OCI-LY7 (cell line): Measurements from ENCODE around the gene PEX11B. TPM values are rescaled to one million over a fixed set of nuclear protein-coding genes. Genes with fewer than 3 reads are reported as not detected.

Experiments used
- BruUV-seq: library from RNA; stranded (reverse); fragments of 400-500 nt; replicated peaks from 2 replicates; lab custom pipeline; 2021; lab: Mats Ljungman, UMichigan
- CTCF ChIA-PET: fragments of 300-600 bp; sonication (Branson Sonifier 250); formaldehyde crosslinking; loops from one replicate; lab custom pipeline; 2022; ENCODE audit warnings: antibody characterized with exemption; ENCODE audit not compliant: unreplicated experiment; lab: Charles Lee
- POLR2A ChIA-PET: fragments of 300-600 bp; sonication (Branson Sonifier 250); formaldehyde crosslinking; loops from one replicate; lab custom pipeline; 2022; ENCODE audit warnings: antibody characterized with exemption; lab: Charles Lee
- DNase-seq: peaks from one replicate; pipeline ENCODE4 v3.0.0-alpha.2; 2015; ENCODE audit warnings: low spot score
- H2AFZ ChIP-seq: fragments of 200-600 bp; sonication (generic), shearing (Covaris generic); 2 replicates; pipeline ENCODE4 v1.6.1; 2014; ENCODE audit warnings: mild to moderate bottlenecking, antibody characterized with exemption, low read length, moderate library complexity
- H3K27ac ChIP-seq: fragments of 200-600 bp; sonication (generic); 2 replicates; pipeline ENCODE4 v1.5.1; 2014; ENCODE audit warnings: mixed run types, low read depth, mild to moderate bottlenecking, moderate library complexity, low read length, inconsistent platforms; ENCODE audit not compliant: poor library complexity, severe bottlenecking
- H3K36me3 ChIP-seq: fragments of 200-600 bp; sonication (generic); 2 replicates; pipeline ENCODE4 v1.6.1; 2014; ENCODE audit warnings: mild to moderate bottlenecking, antibody characterized with exemption, low read length, moderate library complexity, mixed read lengths; ENCODE audit not compliant: insufficient read depth
- H3K4me1 ChIP-seq: fragments of 200-600 bp; sonication (generic); 2 replicates; pipeline ENCODE4 v1.5.1; 2014; ENCODE audit warnings: mild to moderate bottlenecking, low read length; ENCODE audit not compliant: insufficient read depth, poor library complexity, severe bottlenecking
- H3K4me2 ChIP-seq: fragments of 200-600 bp; sonication (generic); 2 replicates; pipeline ENCODE4 v1.6.1; 2014; ENCODE audit warnings: mild to moderate bottlenecking, low read length
- H3K4me3 ChIP-seq: fragments of 200-600 bp; sonication (generic); 2 replicates; pipeline ENCODE4 v1.5.1; 2014; ENCODE audit warnings: mild to moderate bottlenecking, low read depth, low read length; ENCODE audit not compliant: poor library complexity, severe bottlenecking
- H3K79me2 ChIP-seq: fragments of 200-600 bp; sonication (generic); 2 replicates; pipeline ENCODE4 v1.6.1; 2016; ENCODE audit warnings: low read depth, mild to moderate bottlenecking, low read length, moderate library complexity, mixed read lengths; ENCODE audit not compliant: insufficient read depth
- H3K9me2 ChIP-seq: fragments of 200-600 bp; sonication (generic); 2 replicates; pipeline ENCODE4 v1.6.1; 2016; ENCODE audit warnings: mild to moderate bottlenecking, low read length, mixed read lengths; ENCODE audit not compliant: insufficient read depth
- H3K9me3 ChIP-seq: fragments of 200-600 bp; sonication (generic); 2 replicates; pipeline ENCODE4 v1.6.1; 2014; ENCODE audit warnings: mild to moderate bottlenecking, mixed run types, low read length, mixed read lengths
- H4K20me1 ChIP-seq: fragments of 200-600 bp; sonication (generic); 2 replicates; pipeline ENCODE4 v1.6.1; 2014; ENCODE audit warnings: mild to moderate bottlenecking, antibody characterized with exemption, low read length, moderate library complexity, mixed read lengths; ENCODE audit not compliant: insufficient read depth
- EZH2phosphoT487 ChIP-seq: fragments of 200-600 bp; sonication (generic); IDR thresholded peaks from 2 replicates; pipeline ENCODE4 v1.6.1; 2018; ENCODE audit warnings: low read depth, borderline replicate concordance, mild to moderate bottlenecking, mixed run types, antibody characterized with exemption, low read length, moderate library complexity, mixed read lengths
- intact Hi-C: fragments of 100-400 bp; cut with micrococcal nuclease; formaldehyde crosslinking; loops from one replicate; pipeline ENCODE4 v1.10.0; 2022; ENCODE audit not compliant: unreplicated experiment
- total RNA-seq, 2 experiments: library from RNA; depleted of rRNA in 1 of 2; stranded (reverse); fragments of >200 nt in 1 of 2; shearing (Covaris generic) in 1 of 2; gene quantifications; 2 replicates each; pipeline ENCODE4 v1.2.3, GENCODE V29; 2014 to 2022
- TF ChIP-seq, protein P1 (sequence below): fragments of 200-600 bp; sonication (generic); conservative IDR thresholded peaks from 2 replicates; pipeline ENCODE4 v1.5.1; 2014; ENCODE audit warnings: mild to moderate bottlenecking, antibody characterized with exemption, low read length, moderate library complexity, mixed read lengths

Gene PEX11B
- total RNA-seq, 2 experiments from 2014 or later: 18.2 to 32.9 TPM

DNA sequence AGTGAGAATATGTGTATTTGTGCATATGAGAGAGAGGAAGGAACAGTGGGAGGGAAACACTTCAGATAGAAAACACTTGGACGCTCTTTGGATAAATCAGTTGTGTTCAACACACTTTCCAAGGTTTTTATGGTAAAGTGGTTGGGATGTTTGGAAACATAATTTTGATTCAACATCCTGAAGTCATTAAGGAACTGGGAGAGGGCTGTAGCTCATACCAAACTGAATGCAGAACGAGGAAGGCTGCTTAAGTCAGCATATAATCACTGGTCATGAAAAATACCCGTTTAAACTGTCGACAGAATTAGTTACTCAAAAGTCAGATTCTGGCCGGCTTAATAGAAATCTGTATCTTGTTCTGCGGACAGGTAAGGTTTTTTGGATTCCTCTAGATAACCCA, 24.4 kb upstream of the PEX11B start:
- no peaks in the 10 kb centered on the region for H4K20me1 ChIP-seq
- POLR2A ChIA-PET: interaction anchor here (0.6 to 4.0 kb wide), 7 partner anchors 9 to 55 kb away, joined by 3 to 16 read pairs (median 5); partner anchors contain the start of genes ANKRD34A, LIX1L, POLR3GL and RBM8A
- no peaks in the 10 kb centered on the region for H3K9me2 ChIP-seq
- H3K79me2 ChIP-seq: no peaks in the 10 kb centered on the region
- peaks cover 6% of the 10 kb centered on the region for H3K4me1 ChIP-seq
- DNase-seq: no peak
- H3K9me3 ChIP-seq: no peaks in the 10 kb centered on the region
- no peak overlapping the region for H3K27ac ChIP-seq
- no peak overlapping the region for H3K4me3 ChIP-seq
- BruUV-seq: no TSS peak
- intact Hi-C loops: no loop called here
- H3K4me2 ChIP-seq: no peak overlapping the region
- peaks cover 34% of the 10 kb centered on the region for H3K36me3 ChIP-seq
- H2AFZ ChIP-seq: no peak overlapping the region
- TF ChIP-seq EZH2phosphoT487: no peak
- TF ChIP-seq, protein P1, sequence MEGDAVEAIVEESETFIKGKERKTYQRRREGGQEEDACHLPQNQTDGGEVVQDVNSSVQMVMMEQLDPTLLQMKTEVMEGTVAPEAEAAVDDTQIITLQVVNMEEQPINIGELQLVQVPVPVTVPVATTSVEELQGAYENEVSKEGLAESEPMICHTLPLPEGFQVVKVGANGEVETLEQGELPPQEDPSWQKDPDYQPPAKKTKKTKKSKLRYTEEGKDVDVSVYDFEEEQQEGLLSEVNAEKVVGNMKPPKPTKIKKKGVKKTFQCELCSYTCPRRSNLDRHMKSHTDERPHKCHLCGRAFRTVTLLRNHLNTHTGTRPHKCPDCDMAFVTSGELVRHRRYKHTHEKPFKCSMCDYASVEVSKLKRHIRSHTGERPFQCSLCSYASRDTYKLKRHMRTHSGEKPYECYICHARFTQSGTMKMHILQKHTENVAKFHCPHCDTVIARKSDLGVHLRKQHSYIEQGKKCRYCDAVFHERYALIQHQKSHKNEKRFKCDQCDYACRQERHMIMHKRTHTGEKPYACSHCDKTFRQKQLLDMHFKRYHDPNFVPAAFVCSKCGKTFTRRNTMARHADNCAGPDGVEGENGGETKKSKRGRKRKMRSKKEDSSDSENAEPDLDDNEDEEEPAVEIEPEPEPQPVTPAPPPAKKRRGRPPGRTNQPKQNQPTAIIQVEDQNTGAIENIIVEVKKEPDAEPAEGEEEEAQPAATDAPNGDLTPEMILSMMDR: no peak
- CTCF ChIA-PET: no interaction called here

- no peaks in the 10 kb centered on the region for H3K9me3 ChIP-seq
- intact Hi-C loops: no loop called here
- ChIA-PET POLR2A (interaction anchor here (0.7 to 4.0 kb wide), 6 partner anchors 10 to 56 kb away, joined by 3 to 16 read pairs (median 6); partner anchors contain the start of genes ANKRD34A, LIX1L, POLR3GL and RBM8A), CTCF (no interaction called here)
- no peaks in the 10 kb centered on the region for H3K9me2 ChIP-seq
- BruUV-seq: no TSS peak
- H3K36me3 ChIP-seq: peaks cover 36% of the 10 kb centered on the region
- no peak overlapping the region for H3K4me2 ChIP-seq
- no peak overlapping the region for H2AFZ ChIP-seq
- H4K20me1 ChIP-seq: no peaks in the 10 kb centered on the region
- TF ChIP-seq, protein P1: no peak
- TF ChIP-seq EZH2phosphoT487: no peak
- H3K4me1 ChIP-seq: peaks cover 6% of the 10 kb centered on the region
- no peaks in the 10 kb centered on the region for H3K79me2 ChIP-seq
- H3K27ac ChIP-seq: no peak overlapping the region
- DNase-seq: no peak
- H3K4me3 ChIP-seq: no peak overlapping the region
Measured at GRCh38 chr1:145942405-145942804, 23.9 kb upstream of the PEX11B start.

GRCh38 chr1:145937436-145937835, 18.9 kb upstream of the PEX11B start:
- H3K4me2 ChIP-seq: no peak overlapping the region
- CTCF ChIA-PET: no interaction called here
- peaks cover 23% of the 10 kb centered on the region for H3K4me1 ChIP-seq
- POLR2A ChIA-PET: no interaction called here
- no peaks in the 10 kb centered on the region for H3K9me3 ChIP-seq
- no TSS peak for BruUV-seq
- H4K20me1 ChIP-seq: no peaks in the 10 kb centered on the region
- no peak overlapping the region for H3K4me3 ChIP-seq
- no peaks in the 10 kb centered on the region for H3K79me2 ChIP-seq
- no peak for DNase-seq
- no peak overlapping the region for H2AFZ ChIP-seq
- intact Hi-C loops: no loop called here
- peaks cover 33% of the 10 kb centered on the region for H3K36me3 ChIP-seq
- no peaks in the 10 kb centered on the region for H3K9me2 ChIP-seq
- TF ChIP-seq, protein P1: no peak
- no peak for TF ChIP-seq EZH2phosphoT487
- no peak overlapping the region for H3K27ac ChIP-seq
